Stomach (tissue), 4 donors: ENCODE data around the gene GLCE.

Source experiments
- CTCF ChIP-seq, 7 experiments: fragments of 450-650 bp in 4 of 7; fragments of 200-600 bp in 3 of 7; sonication (generic) in 3 of 7; IDR thresholded peaks; one replicate each; pipeline ENCODE4 v1.5.1; 2016 to 2019; ENCODE audit warnings: antibody characterized with exemption in 7 of 7, control low read depth in 2 of 7, mild to moderate bottlenecking in 1 of 7
- POLR2A ChIP-seq, 4 donors: fragments of 450-650 bp; IDR thresholded peaks; one replicate each; pipeline ENCODE4 v1.6.1; 2016; ENCODE audit warnings: antibody characterized with exemption in 4 of 4, control low read depth in 2 of 4, mild to moderate bottlenecking in 1 of 4, moderate library complexity in 1 of 4
- POLR2AphosphoS5 ChIP-seq, 3 donors: sonication (generic); formaldehyde crosslinking; IDR thresholded peaks; one replicate each; pipeline ENCODE4 v1.6.1; 2016; ENCODE audit warnings: antibody characterized with exemption in 3 of 3

DNA sequence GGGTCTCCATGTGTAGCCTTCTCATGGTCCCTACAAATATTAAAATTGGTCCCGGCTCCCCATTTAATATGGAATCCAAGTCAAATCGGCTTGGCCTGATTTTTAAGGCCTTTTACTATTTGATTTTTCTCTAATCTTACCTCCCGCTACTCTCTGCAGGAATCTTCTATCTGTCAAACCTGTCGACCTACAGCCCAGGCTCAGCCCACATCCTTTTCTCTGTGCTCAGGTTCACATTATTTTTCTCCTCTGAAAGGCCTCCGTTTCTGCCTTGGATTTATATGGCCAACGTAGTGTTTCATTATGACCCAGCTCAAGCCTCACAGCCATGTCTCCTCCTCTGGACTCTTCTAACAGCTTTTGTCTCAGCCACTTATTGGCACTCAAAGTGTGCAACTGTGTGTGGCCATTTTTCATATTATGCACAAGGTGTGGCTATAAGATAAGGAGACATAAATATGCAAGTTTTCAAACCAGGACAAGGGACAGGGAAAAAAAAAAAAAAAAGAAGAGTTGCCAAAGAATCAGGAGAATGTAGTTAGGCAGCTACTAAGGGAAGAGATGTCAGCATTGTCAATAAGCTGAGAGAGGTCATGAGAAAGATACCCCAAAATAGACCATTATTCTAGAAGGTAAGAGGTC lies 2.1 kb upstream of the GLCE start:
- TF ChIP-seq CTCF (IDR thresholded peaks at IDR 0.05), result no peak
- no peak for TF ChIP-seq POLR2AphosphoS5 (IDR thresholded peaks at IDR 0.05)
- TF ChIP-seq POLR2A (IDR thresholded peaks at IDR 0.05), result no peak
